ENCODE results near the gene TINCR.

DNA sequence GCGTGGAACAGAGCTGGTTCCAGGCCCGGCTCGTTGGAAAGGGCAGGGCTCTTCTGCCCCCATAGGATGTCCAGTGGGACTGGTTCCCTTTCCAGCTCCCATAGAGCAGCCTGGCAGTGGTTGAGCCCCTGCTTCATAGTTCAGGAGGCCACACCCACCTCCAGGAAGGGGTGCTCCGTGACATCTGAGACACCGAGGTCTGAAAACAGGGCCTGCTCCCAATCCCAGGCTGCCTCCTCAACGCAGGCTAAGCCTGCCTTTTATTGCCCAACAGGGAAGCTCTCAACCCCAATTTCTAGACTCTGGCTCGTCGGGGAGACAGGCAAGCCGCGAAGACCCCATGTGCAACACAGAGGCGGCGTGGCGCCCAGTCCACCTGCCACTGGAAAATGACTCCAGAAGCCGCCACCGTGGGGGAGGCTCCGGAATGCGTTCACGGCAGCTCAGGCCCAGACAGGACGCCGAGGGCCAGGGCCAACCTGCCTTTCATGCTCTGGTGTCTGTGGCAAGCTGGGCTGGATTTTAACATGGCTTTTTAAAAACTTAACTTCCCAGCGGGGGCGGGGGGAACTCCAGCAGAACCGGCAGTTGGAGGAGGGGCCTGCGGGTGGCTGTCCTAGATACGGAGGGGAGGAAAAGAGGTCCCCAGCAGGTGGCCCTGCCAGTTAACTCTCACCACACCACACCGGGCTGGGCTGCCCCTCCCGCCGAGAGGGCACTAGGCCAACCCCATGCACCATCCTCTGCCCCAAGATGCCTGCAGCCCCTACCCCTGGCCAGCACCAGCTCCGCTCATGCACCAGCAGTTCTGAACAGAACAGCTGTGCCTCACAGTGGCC is 17.9 kb upstream of the TINCR start:
- TF ChIP-seq, protein P1, sequence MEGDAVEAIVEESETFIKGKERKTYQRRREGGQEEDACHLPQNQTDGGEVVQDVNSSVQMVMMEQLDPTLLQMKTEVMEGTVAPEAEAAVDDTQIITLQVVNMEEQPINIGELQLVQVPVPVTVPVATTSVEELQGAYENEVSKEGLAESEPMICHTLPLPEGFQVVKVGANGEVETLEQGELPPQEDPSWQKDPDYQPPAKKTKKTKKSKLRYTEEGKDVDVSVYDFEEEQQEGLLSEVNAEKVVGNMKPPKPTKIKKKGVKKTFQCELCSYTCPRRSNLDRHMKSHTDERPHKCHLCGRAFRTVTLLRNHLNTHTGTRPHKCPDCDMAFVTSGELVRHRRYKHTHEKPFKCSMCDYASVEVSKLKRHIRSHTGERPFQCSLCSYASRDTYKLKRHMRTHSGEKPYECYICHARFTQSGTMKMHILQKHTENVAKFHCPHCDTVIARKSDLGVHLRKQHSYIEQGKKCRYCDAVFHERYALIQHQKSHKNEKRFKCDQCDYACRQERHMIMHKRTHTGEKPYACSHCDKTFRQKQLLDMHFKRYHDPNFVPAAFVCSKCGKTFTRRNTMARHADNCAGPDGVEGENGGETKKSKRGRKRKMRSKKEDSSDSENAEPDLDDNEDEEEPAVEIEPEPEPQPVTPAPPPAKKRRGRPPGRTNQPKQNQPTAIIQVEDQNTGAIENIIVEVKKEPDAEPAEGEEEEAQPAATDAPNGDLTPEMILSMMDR (IDR thresholded peaks at IDR 0.05) = no peak
- TF ChIP-seq POLR2A (IDR thresholded peaks at IDR 0.05) (no peak), EP300 (IDR thresholded peaks at IDR 0.05; ENCODE audit: low read depth) (no peak), POLR2AphosphoS5 (IDR thresholded peaks at IDR 0.05) (no peak)
